K562 (cell line): ENCODE data around the gene MPV17L2. TPM values are rescaled to one million over a fixed set of nuclear protein-coding genes. Genes with fewer than 3 reads are reported as not detected.
A peak's percentile ranks its signal among the peaks of the same experiment; 100 is the strongest.

ENCODE experiments used
- AFF1 ChIP-seq, 2 experiments: fragments of 450-650 bp; IDR thresholded peaks; 2 replicates each; pipeline ENCODE4 v1.6.1; 2018; ENCODE audit warnings: mild to moderate bottlenecking in 2 of 2, low read depth in 1 of 2; ENCODE audit not compliant: partially characterized antibody in 2 of 2
- ARHGAP35 ChIP-seq: fragments of 450-650 bp; IDR thresholded peaks from 2 replicates; pipeline ENCODE4 v1.6.1; 2018; ENCODE audit not compliant: partially characterized antibody
- CBX5 ChIP-seq: IDR thresholded peaks from 2 replicates; pipeline ENCODE4 v1.6.1; 2014; ENCODE audit warnings: low read depth, borderline replicate concordance
- DIDO1 ChIP-seq: fragments of 450-650 bp; IDR thresholded peaks from 2 replicates; pipeline ENCODE4 v1.6.1; 2016; ENCODE audit warnings: low read depth, missing biosample characterization, missing genetic modification characterization
- KLF13 ChIP-seq: fragments of 450-650 bp; IDR thresholded peaks from 2 replicates; pipeline ENCODE4 v1.6.1; 2016; ENCODE audit warnings: missing genetic modification characterization, low read depth, mild to moderate bottlenecking, missing compliant biosample characterization, moderate library complexity, borderline replicate concordance
- MYNN ChIP-seq, 2 experiments: sonication (generic); formaldehyde crosslinking in 1 of 2; IDR thresholded peaks; 2 replicates each; pipeline versions ENCODE4 v1.5.0 to v1.6.1; 2016 to 2020; ENCODE audit warnings: antibody characterized with exemption in 1 of 2, missing genetic modification reagents in 1 of 2
- RBFOX2 ChIP-seq: fragments of 200-400 bp; formaldehyde crosslinking; IDR thresholded peaks from 2 replicates; pipeline ENCODE4 v1.6.1; 2017; ENCODE audit warnings: low read depth, mild to moderate bottlenecking, low read length, moderate library complexity
- RBM22 ChIP-seq: fragments of 200-400 bp; formaldehyde crosslinking; IDR thresholded peaks from 2 replicates; pipeline ENCODE4 v1.6.1; 2018; ENCODE audit warnings: low read length, low read depth; ENCODE audit not compliant: poor library complexity, severe bottlenecking
- REST ChIP-seq, 2 experiments: fragments of 450-650 bp; formaldehyde crosslinking in 1 of 2; IDR thresholded peaks; 2 replicates each; pipeline versions ENCODE4 v1.4.0 to v1.6.1; 2014 to 2020; ENCODE audit warnings: mild to moderate bottlenecking in 2 of 2, borderline replicate concordance in 1 of 2, low read depth in 1 of 2
- SRSF7 ChIP-seq: fragments of 200-400 bp; formaldehyde crosslinking; optimal IDR thresholded peaks from 2 replicates; pipeline ENCODE3; 2017; ENCODE audit warnings: mild to moderate bottlenecking, low read depth, low read length
- TCFL5 ChIP-seq: fragments of 250-450 bp; sonication (Bioruptor Pico); conservative IDR thresholded peaks from 2 replicates; pipeline ENCODE4 v1.6.1; 2021; ENCODE audit warnings: mild to moderate bottlenecking, moderate library complexity, matching md5 sums
- ZNF121 ChIP-seq: sonication (generic); formaldehyde crosslinking; conservative IDR thresholded peaks from 2 replicates; pipeline ENCODE4 v1.8.0; 2022; ENCODE audit warnings: missing genetic modification reagents
- ZNF197 ChIP-seq: fragments of 200-800 bp; sonication (Bioruptor generic); IDR thresholded peaks from 2 replicates; pipeline ENCODE4 v1.6.1; 2016; ENCODE audit warnings: low read depth, missing genetic modification characterization, missing compliant biosample characterization
- ZNF263 ChIP-seq: sonication (generic); formaldehyde crosslinking; IDR thresholded peaks from 2 replicates; pipeline ENCODE4 v1.8.0; 2022; ENCODE audit warnings: mild to moderate bottlenecking, missing genetic modification reagents, borderline replicate concordance
- ZNF41 ChIP-seq: fragments of 250-450 bp; sonication (Bioruptor Pico); conservative IDR thresholded peaks from 2 replicates; pipeline ENCODE4 v1.4.0; 2020; ENCODE audit warnings: mild to moderate bottlenecking
- polyA plus RNA-seq, 8 experiments: library from polyadenylated mRNA; depleted of rRNA in 4 of 8; stranded (reverse) in 5 of 8; unstranded in 3 of 8; fragments of >200 nt; fragmentation: Nextera tagmentation in 2 of 8; fragmentation: Illumina TruSeq in 1 of 8; extraction: Ambion mirVana in 2 of 8; extraction: Trizol in 1 of 8; gene quantifications; 2 replicates each; pipeline versions ENCODE4 v1.2.1 to v1.2.3, GENCODE V29; 2011 to 2014; ENCODE audit warnings: inconsistent platforms in 1 of 8, missing spikeins in 1 of 8
- total RNA-seq, 7 experiments: library from RNA; depleted of rRNA in 6 of 7; stranded (reverse); fragments of >200 nt in 6 of 7; fragmentation: Illumina TruSeq in 2 of 7; extraction: Trizol in 2 of 7; gene quantifications; 2 replicates each; pipeline versions ENCODE4 v1.2.1 to v1.2.3, GENCODE V29; 2011 to 2021; ENCODE audit warnings: low replicate concordance in 1 of 7

The MPV17L2 gene
- total and polyA plus RNA-seq, 9 of the 15 experiments (the other 6 are each of a cell fraction or from before 2014, with no cell fraction given): 10.6 to 60.2 (median 28.5) TPM

- TF ChIP-seq AFF1 (IDR thresholded peaks at IDR 0.05; ENCODE audit: low read depth in 1 of 2, partially characterized antibody in 2 of 2) (peak in 1 of 2 experiments; percentile 79), DIDO1 (tag) (no peak), SRSF7 (no peak), ZNF197 (no peak), TCFL5 (CRISPR knock-in tag) (no peak), CBX5 (no peak), ZNF263 (no peak), REST (IDR thresholded peaks at IDR 0.05; ENCODE audit: borderline replicate concordance) (peak; percentile 99), REST (CRISPR knock-in tag; IDR thresholded peaks at IDR 0.05; ENCODE audit: low read depth) (peak; percentile 95), ZNF41 (no peak), MYNN (IDR thresholded peaks at IDR 0.05) (no peak), MYNN (CRISPR knock-in tag; IDR thresholded peaks at IDR 0.05) (no peak), ARHGAP35 (no peak), ZNF121 (CRISPR knock-in tag) (no peak), RBFOX2 (no peak), RBM22 (no peak), KLF13 (tag) (no peak)
Observed at GRCh38 chr19:18239303-18239702, 46.3 kb downstream of the MPV17L2 start (continued).
